Measurements from ENCODE around the gene FAM110A. TPM values are rescaled to one million over a fixed set of nuclear protein-coding genes. Genes with fewer than 3 reads are reported as not detected.

Gene FAM110A
- total RNA-seq, 2 donors from 2014 or later: 12.1 to 16.9 TPM

GRCh38 chr20:879626-880025 lies 46.1 kb downstream of the FAM110A start:
- H3K27ac Mint-ChIP-seq: no peak overlapping the region

GRCh38 chr20:881051-881782 lies 47.7 kb downstream of the FAM110A start:
- peaks cover 37% of the 10 kb centered on the region for H3K27me3 Mint-ChIP-seq (ENCODE audit: insufficient read depth)
- Histone ChIP-seq H3K36me3 (ENCODE audit: control insufficient read depth, insufficient read depth, low read length) (no peaks in the 10 kb centered on the region), H3K4me1 (ENCODE audit: control insufficient read depth, insufficient read depth, low read length) (no peaks in the 10 kb centered on the region), H3K9me3 (ENCODE audit: control insufficient read depth, low read length) (no peaks in the 10 kb centered on the region), H3K4me3 (ENCODE audit: low read length) (no peak overlapping the region), H3K9ac (ENCODE audit: extremely low read depth, low read length, poor library complexity, severe bottlenecking) (no peak overlapping the region), H3K27ac (ENCODE audit: low read depth, low read length) (no peak overlapping the region), H3K27me3 (ENCODE audit: control insufficient read depth, insufficient read depth, low read length, poor library complexity, severe bottlenecking) (peaks cover 21% of the 10 kb centered on the region)
- no peaks in the 10 kb centered on the region for H3K36me3 Mint-ChIP-seq (ENCODE audit: low read depth)
- H3K4me1 Mint-ChIP-seq: peaks cover 2% of the 10 kb centered on the region
- no peak overlapping the region for H3K4me3 Mint-ChIP-seq
- H3K27ac Mint-ChIP-seq: no peak overlapping the region
- DNase-seq: no peak
- 82% methylated on average over 10 of the region's 10 CpGs for WGBS, 2 experiments (ENCODE audit: insufficient coverage in 1 of 2, insufficient read length in 1 of 2)
- TF ChIP-seq CTCF (conservative IDR thresholded peaks at IDR 0.05): no peak
- no peaks in the 10 kb centered on the region for H3K9me3 Mint-ChIP-seq

More at GRCh38 chr20:879626-880025, 46.1 kb downstream of the FAM110A start:
- no peaks in the 10 kb centered on the region for H3K9me3 ChIP-seq (ENCODE audit: control insufficient read depth, low read length)
- Mint-ChIP-seq H3K4me3 (no peak overlapping the region), H3K36me3 (ENCODE audit: low read depth) (no peaks in the 10 kb centered on the region), H3K9me3 (no peaks in the 10 kb centered on the region), H3K27me3 (ENCODE audit: insufficient read depth) (peaks cover 25% of the 10 kb centered on the region), H3K4me1 (no peaks in the 10 kb centered on the region)
- WGBS, 2 experiments (ENCODE audit: insufficient coverage in 1 of 2, insufficient read length in 1 of 2): 77 to 82% methylated on average over 4 of the region's 4 CpGs
- no peaks in the 10 kb centered on the region for H3K4me1 ChIP-seq (ENCODE audit: control insufficient read depth, insufficient read depth, low read length)
- no peak for DNase-seq
- peaks cover 10% of the 10 kb centered on the region for H3K27me3 ChIP-seq (ENCODE audit: control insufficient read depth, insufficient read depth, low read length, poor library complexity, severe bottlenecking)
- no peak for TF ChIP-seq CTCF (conservative IDR thresholded peaks at IDR 0.05)
- no peak overlapping the region for H3K27ac ChIP-seq (ENCODE audit: low read depth, low read length)
- H3K4me3 ChIP-seq (ENCODE audit: low read length): no peak overlapping the region
- H3K9ac ChIP-seq (ENCODE audit: extremely low read depth, low read length, poor library complexity, severe bottlenecking): no peak overlapping the region
- H3K36me3 ChIP-seq (ENCODE audit: control insufficient read depth, insufficient read depth, low read length): no peaks in the 10 kb centered on the region

GRCh38 chr20:881783-882144 lies 48.2 kb downstream of the FAM110A start:
- H3K4me3 Mint-ChIP-seq: no peak overlapping the region
- DNase-seq: no peak
- Histone ChIP-seq H3K9ac (ENCODE audit: extremely low read depth, low read length, poor library complexity, severe bottlenecking) (no peak overlapping the region), H3K27me3 (ENCODE audit: control insufficient read depth, insufficient read depth, low read length, poor library complexity, severe bottlenecking) (peaks cover 26% of the 10 kb centered on the region), H3K36me3 (ENCODE audit: control insufficient read depth, insufficient read depth, low read length) (no peaks in the 10 kb centered on the region), H3K27ac (ENCODE audit: low read depth, low read length) (no peak overlapping the region), H3K9me3 (ENCODE audit: control insufficient read depth, low read length) (no peaks in the 10 kb centered on the region), H3K4me3 (ENCODE audit: low read length) (no peak overlapping the region), H3K4me1 (ENCODE audit: control insufficient read depth, insufficient read depth, low read length) (no peaks in the 10 kb centered on the region)
- no peak for TF ChIP-seq CTCF (conservative IDR thresholded peaks at IDR 0.05)
- no peaks in the 10 kb centered on the region for H3K9me3 Mint-ChIP-seq
- H3K4me1 Mint-ChIP-seq: peaks cover 2% of the 10 kb centered on the region
- peaks cover 38% of the 10 kb centered on the region for H3K27me3 Mint-ChIP-seq (ENCODE audit: insufficient read depth)
- H3K27ac Mint-ChIP-seq: no peak overlapping the region
- H3K36me3 Mint-ChIP-seq (ENCODE audit: low read depth): no peaks in the 10 kb centered on the region

All from endodermal cell (in vitro differentiated cells).